ENCODE measurements around the gene DYSF. TPM values are rescaled to one million over a fixed set of nuclear protein-coding genes. Genes with fewer than 3 reads are reported as not detected.
A peak's percentile ranks its signal among the peaks of the same experiment; 100 is the strongest.

Gene DYSF
- total RNA-seq, 4 donors from 2014 or later, result 2.4 to 10.6 (median 4.3) TPM

GRCh38 chr2:71544919-71545571 lies 91.7 kb downstream of the DYSF start:
- Histone ChIP-seq H3K27ac (peak overlapping the region in 3 of 4 donors; percentile 38 to 70 (median 52)), H3K36me3 (no peaks in the 10 kb centered on the region), H3K9me3 (no peaks in the 10 kb centered on the region), H3K4me3 (peak overlapping the region in 2 of 4 donors; percentile 26 to 29), H3K4me1 (peaks cover 0 to 13% (median 3%) of the 10 kb centered on the region in 3 donors), H3K27me3 (peaks cover 0 to 24% (median 0%) of the 10 kb centered on the region in 4 donors)
- no peak for TF ChIP-seq POLR2A (IDR thresholded peaks at IDR 0.05)
- no peak for TF ChIP-seq CTCF (IDR thresholded peaks at IDR 0.05)
- no peak for DNase-seq
- 45 to 60% methylated on average over 8 to 9 of the region's 9 CpGs for WGBS, 2 donors
- intact Hi-C loops (cut with DNase I), result loop anchor here (5.0 to 10.0 kb wide), 2 partner anchors 250 to 607 kb away; no protein-coding TSS in a partner anchor

DNA sequence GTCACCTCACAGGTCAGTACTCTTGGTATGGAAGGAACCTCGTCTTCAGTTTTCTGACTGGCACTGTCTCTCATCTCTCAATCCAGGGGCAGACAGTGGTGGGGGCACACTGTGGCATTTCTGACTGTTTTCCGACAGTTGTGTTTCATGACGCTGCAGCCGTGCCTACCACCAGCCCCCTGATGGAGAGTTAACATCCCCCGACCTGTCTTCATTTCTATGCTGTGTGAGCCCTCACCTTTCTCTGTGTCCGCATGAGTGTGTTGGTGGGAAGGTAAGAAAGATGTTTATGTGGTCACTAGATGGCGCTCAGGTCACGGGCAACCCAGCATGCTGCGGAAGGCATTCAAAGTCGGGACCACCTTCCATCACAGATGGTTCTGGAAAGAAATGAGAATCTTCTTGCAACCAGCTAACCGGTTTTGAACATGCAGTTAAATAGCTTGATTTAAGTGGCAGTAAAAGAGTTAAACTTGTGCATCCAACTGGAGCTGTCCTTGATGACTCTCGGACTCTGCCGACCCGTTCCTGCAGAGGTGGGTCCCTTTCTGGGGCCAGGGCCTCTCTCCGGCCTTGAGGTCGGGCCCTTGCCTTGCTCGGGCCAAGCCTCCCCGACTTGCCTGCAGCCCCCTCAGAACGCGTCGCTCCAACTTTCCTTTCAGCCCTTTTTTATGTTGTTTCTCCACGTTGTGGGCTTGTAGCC lies 92.4 kb downstream of the DYSF start:
- no peak for DNase-seq
- intact Hi-C loops (cut with DNase I), result loop anchor here (5.0 to 10.0 kb wide), 2 partner anchors 249 to 607 kb away; no protein-coding TSS in a partner anchor
- H3K4me1 ChIP-seq, result peaks cover 0 to 13% (median 3%) of the 10 kb centered on the region in 3 donors
- TF ChIP-seq POLR2A (IDR thresholded peaks at IDR 0.05), result no peak
- TF ChIP-seq CTCF (IDR thresholded peaks at IDR 0.05), result peak; percentile 30 to 68 (median 50)
- H3K27me3 ChIP-seq, result peaks cover 0 to 24% (median 0%) of the 10 kb centered on the region in 4 donors
- H3K36me3 ChIP-seq, result no peaks in the 10 kb centered on the region
- H3K27ac ChIP-seq, result peak overlapping the region in 2 of 4 donors; percentile 52 to 70
- H3K9me3 ChIP-seq, result no peaks in the 10 kb centered on the region
- H3K4me3 ChIP-seq, result peak overlapping the region in 2 of 4 donors; percentile 26 to 29
- 28 to 43% methylated on average over 15 to 21 of the region's 22 CpGs for WGBS, 2 donors

DNA sequence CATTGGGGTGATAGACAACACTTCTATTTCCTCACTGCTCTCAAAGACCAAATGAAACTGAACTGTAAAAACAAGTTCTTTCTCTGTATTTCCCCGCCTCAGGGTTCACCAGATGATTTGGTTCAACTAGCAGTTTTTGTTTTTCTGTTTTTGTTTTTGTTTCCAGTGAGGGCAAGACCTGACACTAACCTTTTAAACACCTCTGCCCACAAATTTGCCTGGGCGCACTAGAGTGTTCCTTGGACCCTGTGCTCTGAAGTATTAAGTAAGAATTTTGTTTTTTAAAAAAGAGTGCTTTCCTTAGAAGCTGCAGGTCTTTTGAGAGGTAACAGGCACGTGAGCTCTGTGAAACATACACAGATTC lies 92.9 kb downstream of the DYSF start:
- WGBS, 2 donors, result 42 to 44% methylated on average over 3 of the region's 3 CpGs
- Histone ChIP-seq H3K36me3 (no peaks in the 10 kb centered on the region), H3K4me3 (no peak overlapping the region), H3K9me3 (no peaks in the 10 kb centered on the region), H3K27me3 (peaks cover 0 to 24% (median 0%) of the 10 kb centered on the region in 4 donors), H3K4me1 (peaks cover 0 to 13% (median 3%) of the 10 kb centered on the region in 3 donors), H3K27ac (no peak overlapping the region)
- intact Hi-C loops (cut with DNase I), result loop anchor here (5.0 to 10.0 kb wide), 2 partner anchors 249 to 606 kb away; no protein-coding TSS in a partner anchor
- no peak for DNase-seq
- TF ChIP-seq POLR2A (IDR thresholded peaks at IDR 0.05) (no peak), CTCF (IDR thresholded peaks at IDR 0.05) (no peak)

- no peak for DNase-seq
- intact Hi-C loops (cut with DNase I), result loop anchor here (5.0 to 10.0 kb wide), 2 partner anchors 248 to 605 kb away; no protein-coding TSS in a partner anchor
- 85 to 91% methylated on average over 6 to 10 of the region's 14 CpGs for WGBS, 2 donors
- Histone ChIP-seq H3K4me3 (no peak overlapping the region), H3K27me3 (peaks cover 0 to 24% (median 0%) of the 10 kb centered on the region in 4 donors), H3K36me3 (no peaks in the 10 kb centered on the region), H3K4me1 (peaks cover 0 to 13% (median 3%) of the 10 kb centered on the region in 3 donors), H3K9me3 (no peaks in the 10 kb centered on the region), H3K27ac (no peak overlapping the region)
- no peak for TF ChIP-seq CTCF (IDR thresholded peaks at IDR 0.05)
- no peak for TF ChIP-seq POLR2A (IDR thresholded peaks at IDR 0.05)
Measured at GRCh38 chr2:71546777-71547281, 93.5 kb downstream of the DYSF start.

Measured in esophagus squamous epithelium (tissue), 5 donors.